ENCODE measurements around the gene CYP3A7. TPM values are rescaled to one million over a fixed set of nuclear protein-coding genes. Genes with fewer than 3 reads are reported as not detected.

The CYP3A7 gene
- total and polyA plus RNA-seq, 7 donors, result not detected

GRCh38 chr7:99742737-99743394 is 7.9 kb upstream of the CYP3A7 start:
- TF ChIP-seq, protein P1, sequence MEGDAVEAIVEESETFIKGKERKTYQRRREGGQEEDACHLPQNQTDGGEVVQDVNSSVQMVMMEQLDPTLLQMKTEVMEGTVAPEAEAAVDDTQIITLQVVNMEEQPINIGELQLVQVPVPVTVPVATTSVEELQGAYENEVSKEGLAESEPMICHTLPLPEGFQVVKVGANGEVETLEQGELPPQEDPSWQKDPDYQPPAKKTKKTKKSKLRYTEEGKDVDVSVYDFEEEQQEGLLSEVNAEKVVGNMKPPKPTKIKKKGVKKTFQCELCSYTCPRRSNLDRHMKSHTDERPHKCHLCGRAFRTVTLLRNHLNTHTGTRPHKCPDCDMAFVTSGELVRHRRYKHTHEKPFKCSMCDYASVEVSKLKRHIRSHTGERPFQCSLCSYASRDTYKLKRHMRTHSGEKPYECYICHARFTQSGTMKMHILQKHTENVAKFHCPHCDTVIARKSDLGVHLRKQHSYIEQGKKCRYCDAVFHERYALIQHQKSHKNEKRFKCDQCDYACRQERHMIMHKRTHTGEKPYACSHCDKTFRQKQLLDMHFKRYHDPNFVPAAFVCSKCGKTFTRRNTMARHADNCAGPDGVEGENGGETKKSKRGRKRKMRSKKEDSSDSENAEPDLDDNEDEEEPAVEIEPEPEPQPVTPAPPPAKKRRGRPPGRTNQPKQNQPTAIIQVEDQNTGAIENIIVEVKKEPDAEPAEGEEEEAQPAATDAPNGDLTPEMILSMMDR (IDR thresholded peaks at IDR 0.05), result no peak
- Histone ChIP-seq H3K4me3 (no peak overlapping the region), H3K27ac (no peak overlapping the region), H3K27me3 (ENCODE audit: insufficient read depth in 3 of 3, low read length in 2 of 3) (no peaks in the 10 kb centered on the region), H3K4me1 (peaks cover 16% of the 10 kb centered on the region), H3K9me3 (no peaks in the 10 kb centered on the region), H3K36me3 (ENCODE audit: insufficient read depth in 1 of 2, low read depth in 1 of 2) (no peaks in the 10 kb centered on the region)
- intact Hi-C loops (cut with DNase I), result no loop called here
- DNase-seq (no peak), ATAC-seq (no peak)
- 83 to 87% (median 86%) methylated on average over 4 of the region's 4 CpGs for WGBS, 3 donors

- peaks cover 16% of the 10 kb centered on the region for H3K4me1 ChIP-seq
- no peaks in the 10 kb centered on the region for H3K36me3 ChIP-seq (ENCODE audit: insufficient read depth in 1 of 2, low read depth in 1 of 2)
- TF ChIP-seq, protein P1 (IDR thresholded peaks at IDR 0.05), result no peak
- no peak for DNase-seq
- no peak overlapping the region for H3K4me3 ChIP-seq
- intact Hi-C loops (cut with DNase I), result no loop called here
- peak overlapping the region; percentile 68 for H3K27ac ChIP-seq
- ATAC-seq, result no peak
- 34 to 60% (median 46%) methylated on average over 2 of the region's 2 CpGs for WGBS, 3 donors
- H3K9me3 ChIP-seq, result no peaks in the 10 kb centered on the region
- no peaks in the 10 kb centered on the region for H3K27me3 ChIP-seq (ENCODE audit: insufficient read depth in 3 of 3, low read length in 2 of 3)
Observed at GRCh38 chr7:99741441-99741795, 6.4 kb upstream of the CYP3A7 start.

DNA sequence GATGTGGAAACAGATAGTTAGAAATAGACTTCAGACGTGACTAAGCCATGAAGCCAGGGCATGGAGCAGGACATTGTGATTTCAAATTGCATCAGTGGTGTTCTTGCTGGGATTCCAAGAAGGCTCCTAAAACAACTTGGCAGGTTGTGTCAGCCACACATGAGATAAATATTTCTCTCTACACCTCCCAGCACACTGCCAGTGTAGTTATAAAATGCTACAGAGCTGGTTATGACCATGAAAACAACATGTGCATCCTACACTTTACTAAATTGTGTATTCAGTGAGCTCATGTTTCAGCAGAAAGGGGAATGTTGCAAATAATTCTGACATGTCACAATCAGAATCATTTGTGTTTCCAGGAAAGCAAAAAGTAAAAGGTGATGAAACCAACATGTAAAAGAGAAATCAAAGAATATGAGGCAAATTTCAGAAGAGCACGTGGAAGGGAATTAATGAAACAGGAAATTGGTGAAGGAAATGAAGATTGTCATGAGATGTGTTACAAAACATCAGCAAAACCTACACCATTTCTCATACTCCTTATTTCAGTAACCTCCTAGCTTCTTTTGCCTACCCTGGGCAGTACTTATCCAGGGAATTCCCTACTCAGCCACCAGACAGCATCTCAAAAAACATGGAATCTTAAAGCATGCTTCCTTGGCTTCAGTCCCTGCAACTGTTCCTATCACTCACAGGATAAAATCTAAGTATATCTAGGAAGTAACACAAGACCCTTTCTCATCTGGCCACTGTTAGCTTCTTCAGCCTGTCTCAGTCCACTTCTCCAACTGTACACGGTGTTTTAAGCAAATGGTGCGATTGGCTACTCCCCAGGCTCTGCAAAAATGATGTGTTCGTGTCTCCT is 5.8 kb upstream of the CYP3A7 start:
- intact Hi-C loops (cut with DNase I), result no loop called here
- Histone ChIP-seq H3K36me3 (ENCODE audit: insufficient read depth in 1 of 2, low read depth in 1 of 2) (no peaks in the 10 kb centered on the region), H3K27me3 (ENCODE audit: insufficient read depth in 3 of 3, low read length in 2 of 3) (no peaks in the 10 kb centered on the region), H3K27ac (peak overlapping the region; percentile 68), H3K9me3 (no peaks in the 10 kb centered on the region), H3K4me1 (peaks cover 16% of the 10 kb centered on the region), H3K4me3 (no peak overlapping the region)
- WGBS, 3 donors, result 26 to 36% (median 32%) methylated on average over 5 of the region's 5 CpGs
- ATAC-seq (peak; percentile 95 to 97 (median 96)), DNase-seq (no peak)
- TF ChIP-seq, protein P1 (IDR thresholded peaks at IDR 0.05), result no peak

DNA sequence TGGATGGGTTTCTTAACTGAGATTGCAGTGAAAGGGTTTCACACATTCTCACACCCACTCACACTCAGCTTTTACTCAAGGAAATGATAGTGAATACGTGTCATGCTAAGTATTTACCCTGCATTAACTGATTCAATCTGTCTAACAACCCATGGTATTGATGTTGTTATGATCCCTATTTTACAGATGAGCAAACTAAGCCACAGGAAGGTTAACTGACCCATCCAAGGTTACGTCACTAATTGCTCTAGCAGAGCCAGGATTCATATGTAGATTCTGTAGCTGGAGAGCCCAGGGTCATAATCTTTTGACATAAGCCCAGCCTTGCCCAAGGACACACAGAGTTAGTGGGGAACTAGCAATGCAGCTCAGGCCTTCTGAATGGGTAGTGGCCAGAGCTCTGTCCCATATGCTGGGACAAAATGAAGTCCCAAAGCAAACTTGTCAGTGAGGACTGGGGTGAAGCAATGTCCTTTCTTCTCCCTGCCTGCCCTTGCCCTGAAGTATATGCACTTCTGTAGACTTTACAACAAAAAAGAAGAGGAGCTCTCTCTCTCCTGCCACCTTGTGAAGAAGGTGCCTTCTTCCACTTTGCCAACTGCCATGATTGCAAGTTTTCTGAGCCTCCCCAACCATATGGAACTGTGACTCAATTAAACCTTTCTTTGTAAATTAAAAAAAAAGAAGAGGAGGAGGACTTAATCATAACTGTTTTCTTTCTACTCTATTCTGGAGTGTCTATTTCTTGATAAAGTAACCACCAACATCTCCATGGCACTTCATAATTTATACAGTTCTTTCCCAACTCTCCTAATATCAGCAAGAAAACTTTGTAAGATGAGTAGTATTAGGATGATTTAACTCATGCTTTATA is 4.9 kb upstream of the CYP3A7 start:
- H3K36me3 ChIP-seq (ENCODE audit: insufficient read depth in 1 of 2, low read depth in 1 of 2), result no peaks in the 10 kb centered on the region
- H3K27me3 ChIP-seq (ENCODE audit: insufficient read depth in 3 of 3, low read length in 2 of 3), result no peaks in the 10 kb centered on the region
- H3K9me3 ChIP-seq, result no peaks in the 10 kb centered on the region
- TF ChIP-seq, protein P1 (IDR thresholded peaks at IDR 0.05), result no peak
- H3K4me3 ChIP-seq, result no peak overlapping the region
- peaks cover 16% of the 10 kb centered on the region for H3K4me1 ChIP-seq
- 85 to 90% (median 89%) methylated on average over 2 of the region's 2 CpGs for WGBS, 3 donors
- DNase-seq (no peak), ATAC-seq (peak in 3 of 4 donors; percentile 23 to 68 (median 49))
- H3K27ac ChIP-seq, result peak overlapping the region; percentile 68
- intact Hi-C loops (cut with DNase I), result no loop called here

Measured in psoas muscle (tissue), 8 donors.